Transverse colon (tissue), 4 donors: ENCODE data around the gene CLSTN2.

Experiments used
- CTCF ChIP-seq, 5 experiments: fragments of 200-600 bp in 3 of 5; fragments of 450-650 bp in 2 of 5; sonication (generic) in 3 of 5; IDR thresholded peaks; 1 replicate in 2 of 5; 2 replicates in 3 of 5; pipeline ENCODE4 v1.5.1; 2016 to 2017; ENCODE audit warnings: antibody characterized with exemption in 5 of 5, inconsistent platforms in 3 of 5, mild to moderate bottlenecking in 2 of 5, moderate library complexity in 1 of 5
- POLR2A ChIP-seq: fragments of 450-650 bp; IDR thresholded peaks from one replicate; pipeline ENCODE4 v1.6.1; 2016; ENCODE audit warnings: antibody characterized with exemption, mild to moderate bottlenecking, moderate library complexity
- POLR2AphosphoS5 ChIP-seq, 3 donors: sonication (generic); formaldehyde crosslinking; IDR thresholded peaks; one replicate each; pipeline ENCODE4 v1.6.1; 2016; ENCODE audit warnings: antibody characterized with exemption in 3 of 3

- TF ChIP-seq POLR2AphosphoS5 (IDR thresholded peaks at IDR 0.05) (peak in 1 of 3 donors; percentile 26), CTCF (IDR thresholded peaks at IDR 0.05) (no peak), POLR2A (no peak)
Observed at GRCh38 chr3:140052771-140053702, 118.1 kb downstream of the CLSTN2 start.
